HUES64 (cell line): ENCODE measurements around the gene PODN.

Experiments
- H3K27ac ChIP-seq: 2 replicates; pipeline ENCODE4 v1.7.0; 2013; ENCODE audit warnings: low read depth, low read length, inconsistent platforms
- H3K27me3 ChIP-seq: 2 replicates; pipeline ENCODE4 v1.6.1; 2013; ENCODE audit warnings: mild to moderate bottlenecking, low read length; ENCODE audit not compliant: insufficient read depth
- H3K36me3 ChIP-seq: 2 replicates; pipeline ENCODE4 v1.6.1; 2013; ENCODE audit warnings: mild to moderate bottlenecking, low read length; ENCODE audit not compliant: insufficient read depth
- H3K4me1 ChIP-seq: 2 replicates; pipeline ENCODE4 v1.6.1; 2013; ENCODE audit warnings: mild to moderate bottlenecking, low read length, moderate library complexity; ENCODE audit not compliant: insufficient read depth
- H3K4me3 ChIP-seq: 2 replicates; pipeline ENCODE4 v1.5.1; 2013; ENCODE audit warnings: mild to moderate bottlenecking, low read length, moderate library complexity
- H3K9ac ChIP-seq: 2 replicates; pipeline ENCODE4 v1.6.1; 2013; ENCODE audit warnings: mild to moderate bottlenecking, low read depth, low read length
- H3K9me3 ChIP-seq: 2 replicates; pipeline ENCODE4 v1.6.1; 2013; ENCODE audit warnings: low read depth, low read length; ENCODE audit not compliant: insufficient read depth
- WGBS: fragments of 150-250, 120-280 bp; methylation state at CpG from one replicate; pipeline ENCODE4 v1.1.7; 2013; ENCODE audit warnings: missing lambda C conversion rate; 5-methylcytosine and 5-hydroxymethylcytosine counted together

The PODN gene

GRCh38 chr1:53057127-53057526, 4.9 kb upstream of the PODN start:
- 98% methylated on average over 2 of the region's 2 CpGs for WGBS
- peaks cover 46% of the 10 kb centered on the region for H3K27me3 ChIP-seq
- no peaks in the 10 kb centered on the region for H3K9me3 ChIP-seq
- no peak overlapping the region for H3K27ac ChIP-seq
- H3K36me3 ChIP-seq, result no peaks in the 10 kb centered on the region
- no peak overlapping the region for H3K4me3 ChIP-seq
- no peak overlapping the region for H3K9ac ChIP-seq
- peaks cover 3% of the 10 kb centered on the region; the same call in 1 of the 2 replicates for H3K4me1 ChIP-seq

- no peak overlapping the region for H3K27ac ChIP-seq
Observed at GRCh38 chr1:53060579-53060978, 1.4 kb upstream of the PODN start.

GRCh38 chr1:53061123-53061858, 722 bp upstream of the PODN start:
- WGBS, result 54% methylated on average over 19 of the region's 19 CpGs
- Histone ChIP-seq H3K27ac (no peak overlapping the region), H3K9ac (no peak overlapping the region), H3K36me3 (no peaks in the 10 kb centered on the region), H3K4me3 (peak overlapping the region; percentile 52), H3K9me3 (no peaks in the 10 kb centered on the region), H3K27me3 (peaks cover 75% of the 10 kb centered on the region), H3K4me1 (peaks cover 3% of the 10 kb centered on the region; the same call in 1 of the 2 replicates)

More at GRCh38 chr1:53060579-53060978, 1.4 kb upstream of the PODN start:
- 79% methylated on average over 1 of the region's 1 CpG for WGBS
- H3K4me1 ChIP-seq, result peaks cover 3% of the 10 kb centered on the region; the same call in 1 of the 2 replicates
- H3K4me3 ChIP-seq, result no peak overlapping the region
- H3K36me3 ChIP-seq, result no peaks in the 10 kb centered on the region
- no peaks in the 10 kb centered on the region for H3K9me3 ChIP-seq
- H3K9ac ChIP-seq, result no peak overlapping the region
- peaks cover 75% of the 10 kb centered on the region for H3K27me3 ChIP-seq

- Histone ChIP-seq H3K36me3 (no peaks in the 10 kb centered on the region), H3K27me3 (peaks cover 71% of the 10 kb centered on the region), H3K9me3 (no peaks in the 10 kb centered on the region), H3K4me1 (peaks cover 3% of the 10 kb centered on the region; the same call in 1 of the 2 replicates), H3K9ac (no peak overlapping the region), H3K4me3 (peak overlapping the region; percentile 52), H3K27ac (no peak overlapping the region)
- WGBS, result 9% methylated on average over 59 of the region's 61 CpGs
Observed at GRCh38 chr1:53062708-53063591, 937 bp downstream of the PODN start.

- Histone ChIP-seq H3K9ac (no peak overlapping the region), H3K27ac (no peak overlapping the region), H3K27me3 (peaks cover 61% of the 10 kb centered on the region), H3K9me3 (no peaks in the 10 kb centered on the region), H3K4me1 (peaks cover 3% of the 10 kb centered on the region; the same call in 1 of the 2 replicates), H3K36me3 (no peaks in the 10 kb centered on the region), H3K4me3 (no peak overlapping the region)
- WGBS, result 78% methylated on average over 9 of the region's 9 CpGs
Observed at GRCh38 chr1:53063744-53064515, 1.9 kb downstream of the PODN start.

GRCh38 chr1:53065391-53065790, 3.4 kb downstream of the PODN start:
- Histone ChIP-seq H3K4me1 (peaks cover 3% of the 10 kb centered on the region; the same call in 1 of the 2 replicates), H3K36me3 (no peaks in the 10 kb centered on the region), H3K9me3 (no peaks in the 10 kb centered on the region), H3K27ac (no peak overlapping the region), H3K27me3 (peaks cover 46% of the 10 kb centered on the region), H3K4me3 (no peak overlapping the region), H3K9ac (no peak overlapping the region)
- 89% methylated on average over 7 of the region's 7 CpGs for WGBS

- 93% methylated on average over 5 of the region's 6 CpGs for WGBS
- no peak overlapping the region for H3K4me3 ChIP-seq
- H3K27me3 ChIP-seq, result peaks cover 35% of the 10 kb centered on the region
- H3K4me1 ChIP-seq, result peaks cover under 1% of the 10 kb centered on the region; the same call in 1 of the 2 replicates
- H3K27ac ChIP-seq, result no peak overlapping the region
- H3K9me3 ChIP-seq, result no peaks in the 10 kb centered on the region
- no peaks in the 10 kb centered on the region for H3K36me3 ChIP-seq
- H3K9ac ChIP-seq, result no peak overlapping the region
Observed at GRCh38 chr1:53066488-53066887, 4.5 kb downstream of the PODN start.

- Histone ChIP-seq H3K27ac (no peak overlapping the region), H3K9me3 (no peaks in the 10 kb centered on the region), H3K27me3 (peaks cover 29% of the 10 kb centered on the region), H3K4me3 (no peak overlapping the region), H3K9ac (no peak overlapping the region), H3K4me1 (no peaks in the 10 kb centered on the region), H3K36me3 (no peaks in the 10 kb centered on the region)
- WGBS, result 90% methylated on average over 13 of the region's 13 CpGs
Observed at GRCh38 chr1:53066891-53067738, 5.1 kb downstream of the PODN start.

GRCh38 chr1:53067886-53068285, 5.9 kb downstream of the PODN start:
- WGBS, result 80% methylated on average over 2 of the region's 2 CpGs
- H3K4me3 ChIP-seq, result no peak overlapping the region
- no peak overlapping the region for H3K9ac ChIP-seq
- no peaks in the 10 kb centered on the region for H3K9me3 ChIP-seq
- no peak overlapping the region for H3K27ac ChIP-seq
- H3K36me3 ChIP-seq, result no peaks in the 10 kb centered on the region
- H3K27me3 ChIP-seq, result peaks cover 21% of the 10 kb centered on the region
- no peaks in the 10 kb centered on the region for H3K4me1 ChIP-seq
